GM19351 (cell line): ENCODE data around the gene ELP4.

Experiments used
- ATAC-seq: cut with Tn5 transposase; IDR thresholded peaks from one replicate; pipeline ENCODE4 v1.9.1; 2021; ENCODE audit warnings: mild to moderate bottlenecking, moderate library complexity; ENCODE audit not compliant: unreplicated experiment

Gene ELP4

GRCh38 chr11:31768749-31769640 lies 259.4 kb downstream of the ELP4 start:
- ATAC-seq, result no peak

- ATAC-seq, result no peak
Observed at GRCh38 chr11:31770011-31770700, 260.6 kb downstream of the ELP4 start.

- ATAC-seq, result no peak
Observed at GRCh38 chr11:31772412-31772811, 262.8 kb downstream of the ELP4 start.

GRCh38 chr11:31779374-31779791 lies 269.8 kb downstream of the ELP4 start:
- ATAC-seq, result no peak

GRCh38 chr11:31780078-31780477 lies 270.5 kb downstream of the ELP4 start:
- no peak for ATAC-seq

- ATAC-seq, result no peak
Observed at GRCh38 chr11:31780480-31780971, 271.0 kb downstream of the ELP4 start.

- ATAC-seq, result no peak
Observed at GRCh38 chr11:31782257-31782656, 272.7 kb downstream of the ELP4 start.

- no peak for ATAC-seq
Observed at GRCh38 chr11:31783252-31783651, 273.7 kb downstream of the ELP4 start.

GRCh38 chr11:31784611-31785010 lies 275.0 kb downstream of the ELP4 start:
- no peak for ATAC-seq

GRCh38 chr11:31786996-31787685 lies 277.6 kb downstream of the ELP4 start:
- no peak for ATAC-seq

GRCh38 chr11:31788085-31788484 lies 278.5 kb downstream of the ELP4 start:
- ATAC-seq, result no peak

- ATAC-seq, result no peak
Observed at GRCh38 chr11:31790649-31791048, 281.1 kb downstream of the ELP4 start.

- ATAC-seq, result no peak
Observed at GRCh38 chr11:31792036-31792435, 282.5 kb downstream of the ELP4 start.

GRCh38 chr11:31792456-31792855 lies 282.9 kb downstream of the ELP4 start:
- no peak for ATAC-seq

- ATAC-seq, result no peak
Observed at GRCh38 chr11:31793264-31793663, 283.7 kb downstream of the ELP4 start.

- no peak for ATAC-seq
Observed at GRCh38 chr11:31794548-31794947, 285.0 kb downstream of the ELP4 start.

GRCh38 chr11:31795706-31796498 lies 286.3 kb downstream of the ELP4 start:
- no peak for ATAC-seq

- no peak for ATAC-seq
Observed at GRCh38 chr11:31796499-31797189, 287.1 kb downstream of the ELP4 start.

GRCh38 chr11:31797190-31798056 lies 287.9 kb downstream of the ELP4 start:
- ATAC-seq, result no peak
